GM12891 (cell line): ENCODE data around the gene GREM2.

ENCODE experiments used
- POLR2A ChIP-seq: IDR thresholded peaks from 2 replicates; pipeline ENCODE4 v1.6.1; 2011; ENCODE audit warnings: low read depth, low read length, control low read depth
- POLR2AphosphoS5 ChIP-seq: IDR thresholded peaks from 2 replicates; pipeline ENCODE4 v1.6.1; 2011; ENCODE audit warnings: low read depth, low read length, control low read depth
- SPI1 ChIP-seq: IDR thresholded peaks from 2 replicates; pipeline ENCODE4 v1.6.1; 2011; ENCODE audit warnings: low read depth, low read length, control low read depth
- TAF1 ChIP-seq: IDR thresholded peaks from 2 replicates; pipeline ENCODE4 v1.6.1; 2011; ENCODE audit warnings: low read depth, low read length, control low read depth

GRCh38 chr1:240646571-240647240 lies 34.8 kb upstream of the GREM2 start:
- no peak for TF ChIP-seq POLR2AphosphoS5
- TF ChIP-seq POLR2A = no peak
- TF ChIP-seq SPI1 = no peak
- no peak for TF ChIP-seq TAF1
